ENCODE data around the gene FANK1. TPM values are rescaled to one million over a fixed set of nuclear protein-coding genes. Genes with fewer than 3 reads are reported as not detected.

Gene FANK1
- total RNA-seq, 1 donor from 2014 or later, result 3.3 TPM

DNA sequence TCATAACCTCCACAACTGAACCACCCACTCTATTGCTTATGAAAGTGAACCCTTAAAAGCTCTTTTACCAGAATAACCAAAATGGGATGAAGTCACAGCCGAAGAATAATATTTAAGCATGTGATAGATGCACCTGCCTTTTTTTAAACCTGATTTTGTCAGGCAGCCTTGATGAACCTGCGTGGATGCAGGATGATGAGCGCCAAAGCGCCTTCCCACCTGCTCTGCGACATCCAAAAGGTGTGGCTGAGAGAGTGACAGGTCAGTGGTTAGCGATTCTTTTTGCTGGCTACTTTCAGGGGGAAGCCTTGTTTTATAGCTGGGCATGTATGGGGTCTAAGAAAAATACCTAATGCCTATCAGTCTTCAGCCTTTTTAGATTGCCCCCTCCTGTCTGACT lies 157.8 kb downstream of the FANK1 start:
- Mint-ChIP-seq H3K4me3 (ENCODE audit: unreplicated experiment) (no peak overlapping the region), H3K27ac (ENCODE audit: unreplicated experiment) (no peak overlapping the region), H3K27me3 (ENCODE audit: low read depth) (no peaks in the 10 kb centered on the region), H3K9me3 (ENCODE audit: low read depth) (no peaks in the 10 kb centered on the region), H3K36me3 (ENCODE audit: low read depth) (peaks cover 8% of the 10 kb centered on the region), H3K4me1 (ENCODE audit: low read depth) (peaks cover 39% of the 10 kb centered on the region)
- TF ChIP-seq, protein P1, sequence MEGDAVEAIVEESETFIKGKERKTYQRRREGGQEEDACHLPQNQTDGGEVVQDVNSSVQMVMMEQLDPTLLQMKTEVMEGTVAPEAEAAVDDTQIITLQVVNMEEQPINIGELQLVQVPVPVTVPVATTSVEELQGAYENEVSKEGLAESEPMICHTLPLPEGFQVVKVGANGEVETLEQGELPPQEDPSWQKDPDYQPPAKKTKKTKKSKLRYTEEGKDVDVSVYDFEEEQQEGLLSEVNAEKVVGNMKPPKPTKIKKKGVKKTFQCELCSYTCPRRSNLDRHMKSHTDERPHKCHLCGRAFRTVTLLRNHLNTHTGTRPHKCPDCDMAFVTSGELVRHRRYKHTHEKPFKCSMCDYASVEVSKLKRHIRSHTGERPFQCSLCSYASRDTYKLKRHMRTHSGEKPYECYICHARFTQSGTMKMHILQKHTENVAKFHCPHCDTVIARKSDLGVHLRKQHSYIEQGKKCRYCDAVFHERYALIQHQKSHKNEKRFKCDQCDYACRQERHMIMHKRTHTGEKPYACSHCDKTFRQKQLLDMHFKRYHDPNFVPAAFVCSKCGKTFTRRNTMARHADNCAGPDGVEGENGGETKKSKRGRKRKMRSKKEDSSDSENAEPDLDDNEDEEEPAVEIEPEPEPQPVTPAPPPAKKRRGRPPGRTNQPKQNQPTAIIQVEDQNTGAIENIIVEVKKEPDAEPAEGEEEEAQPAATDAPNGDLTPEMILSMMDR (IDR thresholded peaks at IDR 0.05), result no peak
- no peak for DNase-seq (ENCODE audit: low spot score)

GRCh38 chr10:126057494-126057893 lies 161.1 kb downstream of the FANK1 start:
- no peak overlapping the region for H3K27ac Mint-ChIP-seq (ENCODE audit: unreplicated experiment)
- TF ChIP-seq, protein P1 (IDR thresholded peaks at IDR 0.05), result no peak
- peaks cover 45% of the 10 kb centered on the region for H3K4me1 Mint-ChIP-seq (ENCODE audit: low read depth)
- no peaks in the 10 kb centered on the region for H3K27me3 Mint-ChIP-seq (ENCODE audit: low read depth)
- no peak for DNase-seq (ENCODE audit: low spot score)
- peaks cover 8% of the 10 kb centered on the region for H3K36me3 Mint-ChIP-seq (ENCODE audit: low read depth)
- H3K9me3 Mint-ChIP-seq (ENCODE audit: low read depth), result peaks cover 3% of the 10 kb centered on the region
- H3K4me3 Mint-ChIP-seq (ENCODE audit: unreplicated experiment), result no peak overlapping the region

DNA sequence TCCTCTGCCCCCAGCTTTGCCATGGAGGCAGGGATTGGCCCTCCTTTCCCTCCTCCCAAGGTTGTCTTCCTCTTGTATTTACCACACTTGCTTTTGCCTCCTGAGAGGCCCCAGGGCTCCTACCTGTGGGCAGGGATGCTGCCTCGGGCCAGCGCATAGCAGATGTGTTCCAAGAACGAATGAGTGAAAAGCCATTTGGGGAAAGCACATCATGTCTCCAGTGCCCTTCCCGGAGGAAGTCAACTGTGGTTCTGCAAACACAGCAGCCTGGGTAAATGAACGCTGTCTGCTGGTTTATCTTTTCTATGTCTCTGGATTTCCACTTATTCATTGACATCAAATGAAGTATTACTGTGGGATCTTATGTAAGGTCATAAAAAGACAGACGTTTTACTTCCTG lies 161.7 kb downstream of the FANK1 start:
- TF ChIP-seq, protein P1 (IDR thresholded peaks at IDR 0.05), result no peak
- Mint-ChIP-seq H3K4me1 (ENCODE audit: low read depth) (peaks cover 49% of the 10 kb centered on the region), H3K27ac (ENCODE audit: unreplicated experiment) (peak overlapping the region; percentile 98), H3K4me3 (ENCODE audit: unreplicated experiment) (no peak overlapping the region), H3K27me3 (ENCODE audit: low read depth) (no peaks in the 10 kb centered on the region), H3K9me3 (ENCODE audit: low read depth) (peaks cover 3% of the 10 kb centered on the region), H3K36me3 (ENCODE audit: low read depth) (peaks cover 7% of the 10 kb centered on the region)
- no peak for DNase-seq (ENCODE audit: low spot score)

DNA sequence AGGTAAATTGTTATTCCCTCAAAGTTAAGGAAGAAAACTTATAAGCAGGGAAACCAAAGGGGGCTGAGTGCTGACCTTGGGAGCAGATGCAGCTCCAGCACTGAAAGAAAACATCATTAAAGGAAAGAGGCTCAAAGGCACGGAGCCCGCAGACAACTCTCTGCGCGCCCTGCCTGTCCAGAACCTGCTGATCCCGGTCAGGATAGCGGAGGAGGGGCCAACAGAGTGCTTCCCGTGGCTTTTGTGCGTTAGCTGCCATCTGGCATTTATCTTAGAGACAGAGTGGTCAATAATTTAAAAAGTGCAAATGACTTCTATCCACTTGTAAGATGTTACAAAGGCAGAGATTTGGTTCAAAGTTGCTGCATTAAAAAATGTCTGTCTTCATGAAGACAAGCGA lies 162.1 kb downstream of the FANK1 start:
- no peak for DNase-seq (ENCODE audit: low spot score)
- peak overlapping the region; percentile 98 for H3K27ac Mint-ChIP-seq (ENCODE audit: unreplicated experiment)
- H3K4me1 Mint-ChIP-seq (ENCODE audit: low read depth), result peaks cover 53% of the 10 kb centered on the region
- TF ChIP-seq, protein P1 (IDR thresholded peaks at IDR 0.05), result no peak
- H3K4me3 Mint-ChIP-seq (ENCODE audit: unreplicated experiment), result no peak overlapping the region
- H3K9me3 Mint-ChIP-seq (ENCODE audit: low read depth), result peaks cover 3% of the 10 kb centered on the region
- peaks cover 9% of the 10 kb centered on the region for H3K36me3 Mint-ChIP-seq (ENCODE audit: low read depth)
- H3K27me3 Mint-ChIP-seq (ENCODE audit: low read depth), result no peaks in the 10 kb centered on the region

Other genes starting within 250 kb of the FANK1 start
- not detected in 3 replicates for gene TEX36, start 213.4 kb upstream of the FANK1 start, total RNA-seq
- 14.5 to 21.8 TPM (median 14.8 TPM) in 3 replicates for gene EDRF1, start 176.9 kb upstream of the FANK1 start, total RNA-seq
- not detected in 3 replicates for gene MMP21, start 120.7 kb upstream of the FANK1 start, total RNA-seq
- gene UROS, start 73.3 kb upstream of the FANK1 start, total RNA-seq, result 65.7 to 73.8 TPM (median 69.6 TPM) in 3 replicates
- gene BCCIP, start 73.0 kb upstream of the FANK1 start, total RNA-seq, result 25.7 to 43.3 TPM (median 25.9 TPM) in 3 replicates
- gene DHX32, start 15.3 kb upstream of the FANK1 start, total RNA-seq, result 24.0 to 32.5 TPM (median 29.2 TPM) in 3 replicates

Data from chondrocyte (in vitro differentiated cells).